ENCODE measurements around the gene MYL5.
"Not testable (repeated sequence)": the region's sequence is repeated elsewhere in the genome, so short reads cannot be mapped to it uniquely, and the experiment has no call there.

Gene MYL5

GRCh38 chr4:704198-704891 lies 30.0 kb downstream of the MYL5 start:
- DNase-seq = no peak

DNA sequence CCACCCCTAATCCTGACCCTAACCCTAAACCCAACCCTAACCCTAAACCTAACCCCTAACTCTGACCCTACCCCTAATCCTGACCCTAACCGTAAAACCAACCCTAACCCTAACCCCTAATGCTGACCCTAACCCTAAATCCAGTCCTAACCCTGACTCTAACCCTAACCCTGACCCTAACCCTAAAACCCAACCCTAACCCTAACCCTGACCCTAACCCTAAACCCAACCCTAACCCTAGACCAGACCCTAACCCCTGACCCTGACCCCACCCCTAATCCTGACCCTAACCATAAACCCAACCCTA lies 30.6 kb downstream of the MYL5 start:
- DNase-seq = no peak

- peak; percentile 34 to 97 (median 92) for DNase-seq
Measured at GRCh38 chr4:705278-706082, 31.1 kb downstream of the MYL5 start, which contains the start of gene PCGF3. PCGF3 (plus strand) TSS chr4:705832; CDS start chr4:733681, 27,849 bp downstream.

DNA sequence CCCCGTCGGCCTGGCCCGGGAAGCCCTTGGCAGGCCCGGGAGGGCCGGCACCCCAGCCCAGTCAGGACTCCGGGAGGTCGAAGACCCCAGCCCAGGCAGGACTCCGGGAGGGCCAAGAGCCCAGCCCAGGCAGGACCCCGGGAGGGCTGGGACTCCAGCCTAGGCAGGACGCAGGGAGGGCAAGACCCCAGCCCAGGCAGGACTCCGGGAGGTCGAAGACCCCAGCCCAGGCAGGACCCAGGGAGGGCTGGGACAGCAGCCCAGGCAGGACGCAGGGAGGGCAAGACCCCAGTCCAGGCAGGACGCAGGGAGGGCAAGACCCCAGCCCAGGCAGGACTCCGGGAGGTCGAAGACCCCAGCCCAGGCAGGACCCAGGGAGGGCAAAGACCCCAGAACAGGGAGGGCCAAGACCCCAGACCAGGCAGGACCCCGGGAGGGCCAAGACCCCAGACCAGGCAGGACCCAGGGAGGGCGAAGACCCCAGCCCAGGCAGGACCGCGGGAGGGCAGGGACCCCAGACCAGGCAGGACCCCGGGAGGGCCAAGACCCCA lies 31.8 kb downstream of the MYL5 start:
- not testable (repeated sequence) for DNase-seq

- DNase-seq = no peak
Measured at GRCh38 chr4:706834-707598, 32.7 kb downstream of the MYL5 start.

DNA sequence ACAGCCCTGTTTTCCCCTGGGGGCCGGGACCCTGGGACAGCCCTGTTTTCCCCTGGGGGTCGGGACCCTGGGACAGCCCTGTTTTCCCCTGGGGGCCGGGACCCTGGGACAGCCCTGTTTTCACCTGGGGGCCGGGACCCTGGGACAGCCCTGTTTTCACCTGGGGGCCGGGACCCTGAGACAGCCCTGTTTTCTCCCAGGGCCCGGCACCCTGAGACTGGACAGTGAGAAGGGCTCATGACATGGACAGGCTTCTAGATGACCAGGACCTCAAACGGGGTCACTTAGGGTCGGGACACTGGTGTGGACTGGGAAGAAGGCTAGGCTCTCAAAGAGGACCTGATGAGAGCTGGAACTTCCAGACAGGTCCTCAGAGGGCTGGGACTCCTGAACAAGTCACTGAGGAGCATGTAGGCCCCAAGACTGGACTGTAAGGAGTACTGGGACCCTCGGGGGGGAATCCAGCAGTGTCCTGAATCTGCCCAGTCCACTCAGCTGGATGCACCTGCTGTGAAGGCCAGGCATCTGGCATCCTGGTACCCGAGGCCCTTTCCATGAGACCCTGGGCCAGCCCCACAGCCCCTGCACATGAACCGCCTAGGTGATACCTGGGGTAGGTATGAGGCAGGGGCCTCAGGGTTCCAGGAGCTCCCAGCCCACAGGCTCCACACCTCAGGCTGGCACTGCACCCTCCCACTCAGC lies 33.7 kb downstream of the MYL5 start:
- DNase-seq = no peak

DNA sequence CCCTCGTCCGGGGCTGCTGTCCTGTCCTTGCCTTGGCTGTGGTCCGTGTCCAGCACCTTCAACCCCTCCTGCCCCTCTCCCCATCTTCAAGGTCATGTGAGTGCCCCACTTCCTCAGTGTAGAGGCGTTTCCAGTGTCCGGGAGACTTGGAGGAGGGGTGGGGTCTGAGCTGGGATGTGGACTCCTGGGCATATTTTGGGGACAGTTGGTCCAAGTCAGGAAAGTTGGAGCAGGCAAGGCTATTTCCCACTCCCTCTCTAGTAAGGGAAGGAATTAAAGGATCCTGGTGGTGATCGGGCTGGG lies 34.2 kb downstream of the MYL5 start:
- no peak for DNase-seq

DNA sequence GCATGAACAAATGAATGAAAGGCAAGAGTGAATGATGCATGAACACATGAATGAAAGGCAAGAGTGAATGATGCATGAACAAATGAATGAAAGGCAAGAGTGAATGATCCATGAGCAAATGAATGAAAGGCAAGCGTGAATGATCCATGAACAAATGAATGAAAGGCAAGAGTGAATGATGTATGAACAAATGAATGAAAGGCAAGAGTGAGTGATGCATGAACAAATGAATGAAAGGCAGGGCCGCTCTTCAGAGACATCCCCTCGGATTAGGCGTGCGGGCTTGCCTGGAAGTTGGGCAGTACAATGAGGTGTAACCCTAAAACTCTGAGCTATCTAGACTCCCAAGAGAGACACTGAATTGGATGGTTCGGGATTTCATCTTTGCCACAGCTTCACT lies 35.0 kb downstream of the MYL5 start:
- no peak for DNase-seq

GRCh38 chr4:710116-710515 lies 35.8 kb downstream of the MYL5 start:
- DNase-seq = no peak

GRCh38 chr4:710916-711315 lies 36.6 kb downstream of the MYL5 start:
- DNase-seq = no peak

DNA sequence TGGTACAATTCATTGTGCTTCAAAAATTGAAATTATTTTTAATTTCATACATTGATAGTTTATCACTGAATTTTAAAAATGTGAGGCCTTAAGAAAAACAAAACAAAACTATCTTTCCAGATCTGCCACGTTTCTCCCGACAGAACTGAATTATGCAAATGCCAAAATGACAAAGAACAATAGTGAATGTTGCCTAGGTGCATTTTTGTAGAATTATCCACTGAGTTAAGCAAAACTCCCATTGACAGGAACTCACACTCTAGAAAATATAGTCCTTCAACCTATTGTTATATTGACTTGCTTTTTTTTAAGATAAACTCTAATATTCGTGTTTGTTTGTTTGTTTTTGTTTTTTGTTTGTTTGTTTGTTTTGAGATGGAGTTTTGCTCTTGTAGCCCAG lies 37.8 kb downstream of the MYL5 start:
- DNase-seq = no peak

- no peak for DNase-seq
Measured at GRCh38 chr4:712916-713632, 38.7 kb downstream of the MYL5 start.

DNA sequence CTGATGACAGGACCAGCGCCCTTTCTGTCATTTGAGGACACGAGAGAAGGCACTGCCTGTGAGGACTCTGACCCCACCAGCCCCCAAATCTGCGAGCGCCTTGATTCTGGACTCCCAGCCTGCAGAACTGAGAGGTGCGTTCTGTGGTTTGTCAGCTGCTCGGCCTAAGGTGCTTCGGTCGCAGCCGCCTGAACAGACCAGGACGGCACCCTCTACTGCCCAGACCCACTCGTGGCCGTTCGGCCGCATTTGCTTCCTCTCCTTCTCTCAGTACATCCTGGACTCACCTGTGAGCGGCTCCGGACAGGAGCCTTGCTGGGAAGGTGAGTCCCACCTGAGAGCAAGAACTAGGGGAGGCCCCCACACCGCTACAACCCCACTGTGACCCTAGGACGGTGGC lies 39.7 kb downstream of the MYL5 start:
- no peak for DNase-seq

DNA sequence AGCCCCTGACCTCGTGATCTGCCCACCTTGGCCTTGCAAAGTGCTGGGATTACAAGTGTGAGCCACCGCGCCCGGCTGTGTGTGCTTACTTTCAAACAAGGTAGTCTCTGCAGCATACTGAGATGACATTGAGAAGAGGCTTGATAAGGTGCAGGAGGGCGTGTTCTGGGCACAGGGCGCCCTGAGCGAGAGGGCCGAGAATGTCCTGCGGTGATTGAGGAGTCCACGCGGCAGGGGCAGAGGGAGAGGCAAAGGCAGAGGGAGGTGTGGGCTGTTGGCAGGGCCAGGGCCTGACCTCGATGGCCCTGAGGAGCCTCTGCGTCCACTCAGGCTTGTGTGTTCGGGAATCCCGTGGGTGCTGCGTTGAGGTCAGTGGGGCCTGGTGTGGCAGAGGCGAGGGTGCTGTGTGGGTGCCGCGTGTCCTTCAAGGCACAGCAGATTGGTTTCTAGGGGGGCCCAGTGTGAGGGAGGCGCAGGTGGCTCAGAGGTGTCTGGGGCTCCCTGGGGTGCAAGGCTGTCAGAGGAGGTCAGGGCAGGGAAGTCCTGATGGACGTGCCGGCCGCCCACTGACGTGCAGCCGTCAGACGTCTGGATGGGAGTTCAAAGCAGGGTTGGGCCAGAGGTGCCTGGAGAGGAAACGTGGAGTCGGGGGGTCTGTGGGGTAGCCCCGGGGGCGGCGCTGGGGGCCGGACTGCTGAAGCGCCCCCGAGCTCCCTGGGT lies 43.4 kb downstream of the MYL5 start:
- no peak for DNase-seq

- DNase-seq = no peak
Measured at GRCh38 chr4:718460-718859, 44.1 kb downstream of the MYL5 start.

GRCh38 chr4:720111-720860 lies 45.9 kb downstream of the MYL5 start:
- no peak for DNase-seq

GRCh38 chr4:721261-722168 lies 47.2 kb downstream of the MYL5 start:
- peak in 10 of 56 donors; percentile 32 to 67 (median 44) for DNase-seq

- DNase-seq = peak in 2 of 56 donors; percentile 31 to 35
Measured at GRCh38 chr4:722169-722725, 47.9 kb downstream of the MYL5 start.
